HG02678 (cell line): Measurements from ENCODE around the gene CACNA1G.

Experiments used
- ATAC-seq: cut with Tn5 transposase; IDR thresholded peaks from one replicate; pipeline ENCODE4 v1.9.1; 2021; ENCODE audit warnings: mild to moderate bottlenecking, moderate library complexity; ENCODE audit not compliant: unreplicated experiment

CACNA1G gene

GRCh38 chr17:50629902-50630301 lies 69.4 kb downstream of the CACNA1G start:
- ATAC-seq = no peak

- ATAC-seq = no peak
Observed at GRCh38 chr17:50630524-50631194, 70.1 kb downstream of the CACNA1G start.

GRCh38 chr17:50631195-50631907 lies 70.8 kb downstream of the CACNA1G start:
- ATAC-seq = no peak

GRCh38 chr17:50631908-50632571 lies 71.5 kb downstream of the CACNA1G start:
- ATAC-seq = no peak

GRCh38 chr17:50632637-50633036 lies 72.1 kb downstream of the CACNA1G start:
- no peak for ATAC-seq

GRCh38 chr17:50633683-50634082 lies 73.2 kb downstream of the CACNA1G start:
- ATAC-seq = no peak

- ATAC-seq = no peak
Observed at GRCh38 chr17:50634224-50634914, 73.9 kb downstream of the CACNA1G start, which contains the start of gene ABCC3. Gene ABCC3, plus strand, starts transcription at chr17:50634881. Its CDS starts 56 bp downstream, at chr17:50634937.

GRCh38 chr17:50634915-50635731 lies 74.6 kb downstream of the CACNA1G start:
- no peak for ATAC-seq

- ATAC-seq = no peak
Observed at GRCh38 chr17:50635732-50635981, 75.1 kb downstream of the CACNA1G start.

- ATAC-seq = no peak
Observed at GRCh38 chr17:50635982-50636803, 75.7 kb downstream of the CACNA1G start.

- ATAC-seq = no peak
Observed at GRCh38 chr17:50636804-50637195, 76.3 kb downstream of the CACNA1G start.

- no peak for ATAC-seq
Observed at GRCh38 chr17:50637829-50638605, 77.5 kb downstream of the CACNA1G start.

- ATAC-seq = no peak
Observed at GRCh38 chr17:50638606-50638965, 78.1 kb downstream of the CACNA1G start.

GRCh38 chr17:50638966-50639713 lies 78.6 kb downstream of the CACNA1G start:
- ATAC-seq = no peak

- no peak for ATAC-seq
Observed at GRCh38 chr17:50640686-50641351, 80.3 kb downstream of the CACNA1G start.

- no peak for ATAC-seq
Observed at GRCh38 chr17:50641357-50641756, 80.8 kb downstream of the CACNA1G start.

- no peak for ATAC-seq
Observed at GRCh38 chr17:50642071-50642721, 81.7 kb downstream of the CACNA1G start.
